ENCODE measurements around the gene MGME1.

Gene MGME1, protein sequence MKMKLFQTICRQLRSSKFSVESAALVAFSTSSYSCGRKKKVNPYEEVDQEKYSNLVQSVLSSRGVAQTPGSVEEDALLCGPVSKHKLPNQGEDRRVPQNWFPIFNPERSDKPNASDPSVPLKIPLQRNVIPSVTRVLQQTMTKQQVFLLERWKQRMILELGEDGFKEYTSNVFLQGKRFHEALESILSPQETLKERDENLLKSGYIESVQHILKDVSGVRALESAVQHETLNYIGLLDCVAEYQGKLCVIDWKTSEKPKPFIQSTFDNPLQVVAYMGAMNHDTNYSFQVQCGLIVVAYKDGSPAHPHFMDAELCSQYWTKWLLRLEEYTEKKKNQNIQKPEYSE

DNA sequence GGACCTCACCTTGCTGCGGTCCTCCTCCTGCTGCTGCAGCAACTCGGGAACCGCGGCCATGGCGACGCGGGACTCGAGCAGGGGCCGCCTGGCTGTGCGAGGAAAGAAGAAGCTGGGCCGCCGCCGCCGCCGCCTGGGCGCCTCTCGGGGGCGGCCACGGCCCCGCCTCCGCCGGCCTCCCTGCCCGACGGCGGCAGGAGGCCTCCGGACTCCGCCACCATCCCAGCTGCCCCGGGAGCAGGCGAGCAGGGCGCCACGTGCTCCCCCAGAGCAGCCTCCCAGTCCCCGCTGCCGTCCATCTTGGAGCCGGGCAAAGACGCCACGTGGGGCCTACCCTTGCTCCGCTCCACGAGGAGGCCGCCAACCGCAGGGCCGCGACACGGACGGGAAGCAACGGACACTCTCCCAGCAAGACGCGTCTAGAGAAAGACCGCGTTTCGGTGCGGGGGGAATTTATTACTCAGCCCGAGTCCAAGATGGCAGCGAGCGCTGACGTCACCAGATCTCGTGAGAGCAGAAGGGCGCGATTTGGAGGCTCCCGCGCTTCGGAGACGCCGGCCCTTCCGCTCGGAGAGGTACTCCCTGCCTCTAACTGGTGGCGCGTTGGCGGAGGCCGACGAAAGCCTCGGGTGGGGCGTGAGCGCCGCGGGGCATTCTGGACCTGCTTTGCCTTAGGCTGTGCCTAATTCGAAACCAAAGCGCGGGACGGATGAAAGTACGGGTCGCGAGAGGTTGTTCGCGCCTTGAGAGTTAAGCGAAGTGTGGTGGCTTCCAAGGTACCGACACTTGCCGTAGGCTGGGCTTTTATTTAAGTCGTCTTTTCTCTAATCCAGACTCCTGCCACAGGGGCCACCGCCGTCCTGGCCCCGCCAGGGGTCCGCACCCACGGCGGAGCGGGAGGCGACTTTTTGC lies at the start of gene MGME1, which contains the start of gene SNX5:
MGME1 (plus strand) TSS at position 653 of the 912 bp plus-strand sequence. CDS start 842 bp downstream, outside the sequence.
SNX5 (minus strand) TSS at position 429 of the 912 bp plus-strand sequence; CDS start at position 60, 369 bp downstream.
- DNase-seq (ENCODE audit: low spot score) = peak; percentile 96

DNA sequence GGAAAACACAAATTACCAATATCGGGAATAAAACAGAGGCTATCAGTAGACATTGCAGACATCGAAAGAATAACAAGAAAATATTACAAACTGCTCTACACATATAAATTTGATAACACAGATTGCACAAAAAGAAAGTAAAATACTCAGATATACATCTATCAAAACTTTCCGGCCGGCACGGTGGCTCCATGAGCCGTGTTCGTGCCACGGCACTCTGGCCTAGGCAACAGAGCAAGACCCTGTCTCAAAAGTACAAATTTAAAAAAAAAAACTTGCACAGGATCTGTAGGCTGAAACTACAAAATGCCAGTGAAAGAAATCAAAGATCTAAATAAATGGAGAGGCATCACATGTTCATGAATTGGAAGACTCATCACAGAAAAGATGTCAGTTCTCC lies 49.7 kb upstream of the MGME1 start:
- DNase-seq (ENCODE audit: low spot score) = no peak

DNA sequence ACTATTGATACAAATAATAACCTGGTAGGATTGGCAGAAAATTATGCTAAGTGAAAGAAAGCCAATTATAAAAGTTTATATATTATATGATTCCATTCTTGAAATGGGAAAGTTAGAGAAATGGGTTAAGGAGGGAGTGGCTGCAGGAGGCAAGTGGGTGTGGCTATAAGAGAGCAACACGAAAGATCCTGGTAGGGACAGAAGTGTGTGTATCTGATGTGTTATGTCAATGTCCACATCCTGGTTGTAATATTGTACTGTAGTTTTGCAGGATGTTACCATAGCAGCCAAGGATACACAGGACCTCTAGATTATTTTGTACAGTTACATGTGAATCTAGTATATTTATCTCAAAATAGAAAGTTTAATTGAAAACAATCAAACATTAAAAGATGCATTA lies 47.0 kb upstream of the MGME1 start:
- DNase-seq (ENCODE audit: low spot score) = no peak

DNA sequence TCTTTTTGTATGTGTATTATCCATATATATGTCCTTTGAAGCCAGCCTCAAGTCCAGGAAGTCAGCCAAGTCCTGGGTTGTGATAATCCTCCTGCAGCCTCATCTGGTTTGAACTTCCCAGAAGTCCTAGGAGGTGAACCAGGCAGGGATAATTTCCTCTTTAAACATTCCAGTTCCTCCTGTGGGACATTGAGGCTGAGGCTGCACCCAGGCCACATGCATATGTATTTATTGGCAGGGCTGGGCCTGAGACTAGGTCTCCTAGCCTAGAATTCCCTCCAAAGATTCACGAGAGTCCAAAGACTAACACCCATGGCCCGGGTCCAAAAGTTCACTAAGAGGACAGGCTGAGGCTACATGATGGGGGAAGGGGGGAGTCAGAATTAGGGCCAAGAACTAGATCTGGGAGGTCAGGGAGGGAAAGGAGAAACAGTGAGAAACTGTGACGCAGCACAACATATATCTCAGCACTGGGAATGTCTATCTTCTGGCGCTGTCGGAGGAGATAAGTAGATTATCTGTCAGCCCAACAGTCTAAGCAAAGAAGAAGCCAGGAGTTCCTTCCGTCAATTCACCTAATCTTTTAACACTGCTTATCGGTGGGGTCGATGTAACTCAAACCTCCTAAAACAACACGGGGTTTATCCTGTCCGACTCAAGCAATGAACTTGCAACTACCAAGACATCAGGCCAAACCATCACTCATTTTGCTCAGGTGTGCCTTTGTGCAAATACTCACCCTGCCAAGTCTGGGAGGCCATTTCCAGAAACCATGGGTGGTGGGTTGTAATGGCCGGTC lies 43.5 kb upstream of the MGME1 start:
- no peak for DNase-seq (ENCODE audit: low spot score)

DNA sequence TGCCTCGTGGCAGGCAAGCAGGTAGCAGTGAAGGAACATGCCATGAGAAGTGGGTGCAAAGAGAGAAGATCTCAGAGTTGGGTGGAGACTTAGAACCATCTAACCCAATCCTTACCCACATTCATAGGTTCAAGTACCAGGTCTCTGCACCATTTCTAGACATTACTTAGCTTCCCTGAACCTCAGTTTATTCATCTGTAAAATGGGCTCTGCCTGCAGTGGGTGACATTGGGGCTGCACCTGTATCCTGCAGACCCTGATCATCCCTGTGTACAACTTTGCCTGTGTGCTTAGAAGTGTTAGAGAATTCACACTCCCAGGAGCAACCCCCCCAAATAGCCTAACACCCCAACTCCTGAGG lies 42.9 kb upstream of the MGME1 start:
- no peak for DNase-seq (ENCODE audit: low spot score)

DNA sequence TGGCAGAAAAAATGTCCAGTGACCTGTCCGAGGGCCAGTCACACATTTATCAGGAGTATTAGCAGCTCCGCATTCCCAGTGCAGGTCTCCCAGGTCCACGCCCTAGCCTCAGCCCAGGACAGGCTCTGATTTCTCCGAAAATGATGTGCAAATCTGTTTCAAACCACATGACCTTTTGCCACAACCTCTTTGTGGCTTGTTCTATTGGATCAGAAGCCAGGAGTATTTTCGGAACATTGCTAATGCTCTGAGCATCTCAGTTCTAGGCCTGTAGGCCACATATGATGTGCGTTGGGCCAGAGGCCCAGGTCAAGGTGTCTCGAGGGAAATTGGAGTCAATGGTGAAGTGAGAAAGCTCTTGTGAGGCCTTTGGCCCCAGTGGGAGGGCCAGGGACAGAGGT lies 40.6 kb upstream of the MGME1 start:
- no peak for DNase-seq (ENCODE audit: low spot score)

DNA sequence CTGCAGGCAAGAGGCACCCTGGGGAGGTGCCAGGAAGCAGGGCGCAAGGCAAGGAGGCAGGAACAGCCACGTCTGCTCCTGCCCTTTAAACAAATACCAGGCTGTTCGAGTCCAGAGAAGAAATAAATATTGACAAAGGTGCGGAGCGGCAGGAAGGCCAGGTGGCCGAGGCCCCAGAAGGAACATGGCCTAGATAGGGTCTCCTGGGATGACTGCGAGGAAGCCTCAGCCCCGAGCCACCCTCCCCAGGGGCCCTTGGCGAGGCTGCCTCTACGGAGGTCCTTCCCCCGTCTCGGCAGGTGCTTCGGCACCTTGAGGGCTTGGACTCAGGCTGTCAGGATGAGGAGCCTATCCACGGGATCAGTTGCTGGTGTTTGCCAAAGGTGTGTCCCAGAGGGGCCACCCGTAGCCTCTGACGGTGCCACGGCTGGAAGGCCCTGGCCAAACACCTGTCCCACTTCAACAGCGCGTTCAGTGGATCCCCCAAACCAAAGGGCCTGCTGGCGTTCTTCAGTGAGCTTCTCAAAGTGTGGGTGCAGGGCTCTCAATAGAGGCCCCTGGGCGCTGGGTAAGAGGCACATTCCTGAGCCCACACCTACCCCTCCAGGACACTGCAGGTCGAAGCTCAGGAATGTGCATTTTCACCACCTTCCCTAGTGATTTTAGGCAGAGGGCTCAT lies 40.0 kb upstream of the MGME1 start:
- DNase-seq (ENCODE audit: low spot score) = peak; percentile 56

DNA sequence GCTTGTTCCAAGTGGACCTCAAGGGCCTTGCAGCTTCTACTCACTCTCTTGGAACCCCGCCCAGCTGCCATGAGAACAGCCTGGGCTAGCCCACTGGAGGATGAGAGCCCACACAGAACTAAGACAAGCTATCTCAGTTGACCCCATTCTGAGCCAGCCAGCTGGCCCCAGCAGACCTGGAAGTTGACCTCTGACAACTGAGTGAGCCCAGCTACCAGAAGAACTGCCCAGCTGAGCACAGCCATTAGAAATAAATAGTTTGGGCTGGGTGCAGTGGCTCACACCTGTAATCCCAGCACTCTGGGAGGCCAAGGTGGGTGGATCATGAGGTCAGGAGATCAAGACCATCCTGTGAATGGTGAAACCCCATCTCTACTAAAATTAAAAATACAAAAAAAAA lies 37.3 kb upstream of the MGME1 start:
- DNase-seq (ENCODE audit: low spot score) = no peak

DNA sequence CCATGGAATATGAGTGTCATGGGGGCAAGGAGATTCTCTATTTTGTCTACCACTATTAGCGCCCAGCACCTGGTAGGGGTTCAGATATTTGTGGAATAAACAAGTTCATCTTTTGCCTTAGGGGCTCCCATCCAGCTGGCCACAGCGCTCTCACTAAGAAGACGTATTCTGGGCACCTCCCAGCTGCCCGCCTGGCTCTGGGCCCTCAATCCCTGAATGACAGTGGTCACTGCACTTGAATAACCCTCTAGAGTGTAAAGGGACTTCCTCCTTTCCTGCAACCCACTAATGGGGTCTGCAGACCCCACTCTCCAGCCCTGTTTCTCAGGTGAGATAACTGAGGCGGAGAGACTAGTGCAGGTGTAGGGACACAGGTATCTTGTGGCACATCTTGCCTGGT lies 36.4 kb upstream of the MGME1 start:
- no peak for DNase-seq (ENCODE audit: low spot score)

DNA sequence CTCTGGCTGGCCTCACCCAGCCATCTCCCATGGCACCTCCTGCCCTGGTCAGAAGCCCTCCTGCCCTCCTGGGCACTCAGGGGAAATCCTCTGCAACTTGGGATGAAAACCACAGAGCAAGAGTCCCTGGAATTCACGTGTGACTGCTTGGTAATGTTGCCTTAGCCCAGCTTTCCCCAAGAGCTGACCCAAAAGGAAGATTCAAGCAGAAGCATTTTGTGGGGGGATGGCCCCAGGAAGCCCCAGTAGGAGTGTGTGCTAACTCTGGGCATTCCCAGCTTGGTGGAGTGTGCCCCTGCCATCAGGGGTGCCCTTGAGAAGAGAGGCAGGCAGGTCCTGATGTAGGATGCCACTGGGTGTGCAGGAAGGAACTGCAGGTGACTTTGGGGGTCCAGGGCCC lies 35.7 kb upstream of the MGME1 start:
- DNase-seq (ENCODE audit: low spot score) = no peak

DNA sequence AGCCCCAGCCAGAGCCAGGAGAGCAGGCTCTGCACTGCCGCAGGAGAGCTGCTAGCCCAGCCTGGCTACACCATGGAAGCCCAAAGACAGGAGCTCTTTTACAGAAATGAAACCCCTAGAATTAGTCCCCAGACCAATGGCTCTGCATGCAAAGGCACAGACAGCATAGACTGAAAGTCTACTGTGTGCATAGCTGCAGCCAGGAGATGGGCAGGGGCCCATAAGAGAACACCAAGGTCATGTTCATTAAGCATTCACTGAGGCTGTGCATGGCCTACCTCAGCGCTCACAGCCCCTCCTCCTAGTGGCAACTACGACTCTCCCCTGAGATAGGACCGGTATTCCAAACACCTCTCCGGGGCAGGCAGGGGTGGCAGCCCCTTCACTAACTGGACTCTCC lies 35.1 kb upstream of the MGME1 start:
- DNase-seq (ENCODE audit: low spot score) = no peak

DNA sequence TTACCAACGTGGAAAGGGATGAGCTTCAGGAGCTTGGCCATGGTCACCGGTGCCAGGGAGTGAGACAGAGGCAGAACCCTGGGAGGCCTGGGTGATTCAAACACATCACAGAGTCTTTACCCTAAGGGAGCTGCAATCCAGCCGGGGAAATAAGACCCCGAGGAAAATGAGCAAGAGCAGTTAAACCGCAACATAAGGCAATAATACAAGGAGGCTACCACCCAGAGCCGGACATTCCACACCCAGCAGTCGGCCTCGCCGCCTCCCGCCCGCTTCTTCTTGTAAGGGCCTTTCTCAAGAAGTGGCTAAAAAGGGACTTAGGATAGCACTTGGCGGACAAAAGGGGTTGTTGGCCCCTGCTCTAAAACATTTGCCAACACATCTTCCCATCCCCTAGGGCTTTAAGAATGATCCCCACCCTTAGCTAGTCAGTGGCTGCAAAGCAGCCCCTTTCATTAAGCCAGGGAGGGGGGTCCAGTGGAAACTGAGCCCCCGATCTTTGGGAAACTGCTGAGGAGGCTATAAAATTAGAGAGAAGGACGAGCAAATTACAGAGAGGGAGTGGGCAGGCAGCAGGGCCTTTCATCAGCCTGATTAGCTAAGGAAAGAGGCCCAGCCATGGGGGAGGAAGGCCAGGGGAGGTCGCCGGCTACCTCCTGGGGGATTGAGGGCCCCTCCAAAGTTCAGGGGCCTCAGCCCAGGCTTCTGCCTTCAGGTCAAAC lies 34.5 kb upstream of the MGME1 start:
- DNase-seq (ENCODE audit: low spot score) = no peak

DNA sequence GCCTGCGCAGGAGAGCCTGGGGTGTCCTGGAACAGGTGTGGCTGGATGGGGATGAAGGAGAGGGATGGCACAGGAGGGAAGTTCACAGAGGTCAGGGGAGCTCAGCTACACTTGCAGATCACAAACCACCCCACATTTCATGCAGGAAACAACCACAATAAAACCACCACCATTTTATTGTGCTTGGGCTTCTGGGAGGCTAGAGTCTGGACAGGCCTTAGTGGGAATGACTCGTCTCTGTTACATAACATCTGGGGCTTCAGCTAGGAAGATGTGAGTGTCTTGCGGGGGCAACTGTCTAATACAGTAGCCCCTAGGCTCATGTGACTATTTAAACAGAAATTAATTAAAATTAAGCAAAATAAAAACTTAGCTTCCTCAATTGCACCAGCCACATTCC lies 33.6 kb upstream of the MGME1 start:
- DNase-seq (ENCODE audit: low spot score) = no peak

DNA sequence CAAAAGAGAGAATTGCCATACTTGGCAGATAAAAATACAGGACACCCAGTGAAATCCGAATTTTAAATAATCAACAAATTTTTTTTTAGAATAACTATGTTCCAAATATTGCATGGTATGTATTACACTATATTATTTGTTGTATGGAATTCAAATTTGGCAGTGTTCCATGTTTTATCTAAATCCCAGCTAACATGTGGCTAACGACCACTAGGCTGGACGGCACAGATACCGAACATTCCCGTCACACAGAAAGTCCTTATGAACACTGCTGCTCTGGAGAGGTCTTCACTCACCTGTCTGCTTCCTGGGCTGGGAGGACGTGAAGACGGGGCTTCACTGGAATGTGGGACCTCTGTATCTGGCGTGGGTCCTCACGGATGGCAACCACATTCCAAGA lies 33.1 kb upstream of the MGME1 start:
- DNase-seq (ENCODE audit: low spot score) = no peak

DNA sequence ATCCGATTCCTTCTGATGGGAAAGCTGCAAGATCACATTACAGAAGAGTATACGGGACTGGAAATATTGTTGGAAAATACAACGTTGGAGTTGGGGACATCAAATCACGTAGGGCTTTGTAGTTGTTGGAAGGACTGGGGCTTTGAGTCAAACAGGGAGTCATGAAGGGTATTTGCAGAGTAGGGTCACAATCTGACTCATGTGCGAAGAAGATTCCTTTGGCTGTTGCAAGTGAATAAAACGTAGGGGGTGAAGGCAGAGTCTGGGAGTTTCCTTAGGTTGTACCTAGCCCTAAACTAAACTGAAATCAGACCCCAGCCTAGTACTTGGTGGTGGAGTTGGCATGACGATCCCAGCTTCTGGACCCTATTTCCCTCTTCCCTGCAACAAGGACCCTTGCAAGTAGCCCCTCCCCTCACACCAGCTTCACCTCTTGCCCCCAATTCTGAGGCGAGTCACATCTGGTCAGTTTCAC lies 32.5 kb upstream of the MGME1 start:
- DNase-seq (ENCODE audit: low spot score) = no peak

DNA sequence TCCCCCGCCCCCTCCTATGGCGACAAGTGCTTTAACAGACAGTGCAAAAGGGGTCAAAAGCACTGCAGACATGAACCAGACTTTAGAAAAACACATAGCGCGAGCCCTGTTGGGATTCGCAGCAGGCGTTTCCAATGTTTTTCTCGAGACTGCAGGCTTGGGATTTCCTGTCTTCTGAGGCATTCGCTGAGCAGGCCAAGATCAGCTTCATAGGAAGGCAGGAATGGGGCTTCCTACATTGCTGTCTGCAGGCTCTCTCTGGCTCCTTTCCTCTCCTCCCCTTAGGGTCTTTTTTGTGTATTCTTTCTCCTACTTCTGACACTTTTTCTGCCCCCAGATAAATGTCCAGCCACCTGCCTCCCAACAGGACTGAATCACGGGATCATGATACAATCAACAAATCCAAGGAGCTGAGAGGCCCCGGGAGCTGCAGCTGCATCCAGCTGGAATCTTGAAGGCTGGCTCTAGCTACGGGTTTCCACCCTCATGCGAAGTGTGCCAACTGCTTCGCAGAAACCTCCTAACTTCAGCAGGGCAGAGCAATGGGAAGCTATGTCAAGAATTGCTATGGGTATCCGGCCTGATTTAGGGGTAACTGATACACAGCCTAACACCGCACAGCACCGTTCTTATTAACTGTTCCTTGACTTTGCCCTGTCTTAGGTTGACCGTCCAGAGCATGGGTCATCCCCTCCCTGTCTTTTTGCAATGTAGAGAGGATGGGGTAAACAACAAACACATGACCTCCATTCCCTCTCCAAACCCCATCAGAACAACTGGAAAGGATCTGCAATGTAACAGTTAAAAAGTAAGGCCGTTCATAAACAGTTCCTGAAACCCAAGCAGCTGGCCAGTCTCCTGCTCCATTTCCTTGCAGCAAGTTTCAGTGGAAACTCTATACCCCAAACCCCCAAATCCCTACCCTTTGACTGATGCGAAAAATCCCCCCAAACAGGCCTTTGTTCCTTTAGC lies 31.8 kb upstream of the MGME1 start:
- DNase-seq (ENCODE audit: low spot score) = no peak

DNA sequence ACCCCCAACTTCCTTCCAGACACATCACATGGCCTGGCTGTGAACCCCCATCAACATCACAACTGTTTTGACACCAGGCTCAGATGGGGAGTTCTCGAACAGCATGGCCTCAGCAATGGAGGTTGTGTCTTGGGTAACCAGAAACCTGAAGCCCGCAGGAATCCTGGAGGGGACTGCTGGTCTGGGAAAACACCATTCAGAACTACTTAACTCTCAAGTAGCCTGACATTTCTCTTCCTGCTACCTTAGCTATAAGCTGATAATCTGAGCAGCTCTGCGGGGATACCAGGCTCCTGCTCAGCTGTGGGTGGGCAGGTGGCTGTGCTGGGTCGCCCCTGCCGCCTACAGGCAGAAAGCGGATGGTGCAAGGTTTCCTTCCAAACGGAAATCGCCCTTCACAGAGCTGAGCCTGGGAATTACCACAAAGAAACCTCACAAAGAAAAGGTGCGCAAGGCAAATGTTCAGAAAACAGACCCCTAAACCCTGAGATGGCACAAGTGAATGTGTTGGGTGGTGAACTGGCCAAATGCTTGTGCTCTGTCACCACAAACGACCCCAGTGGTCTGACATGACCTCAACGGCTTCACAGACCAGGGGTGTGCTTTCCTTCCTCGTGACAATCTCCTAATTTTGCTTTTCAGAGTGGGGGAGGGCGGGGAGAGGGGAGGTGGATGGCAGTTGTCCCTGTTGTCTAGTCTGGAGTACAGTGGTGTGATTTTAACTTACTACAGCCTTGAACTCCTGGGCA lies 29.8 kb upstream of the MGME1 start:
- peak; percentile 78 for DNase-seq (ENCODE audit: low spot score)

DNA sequence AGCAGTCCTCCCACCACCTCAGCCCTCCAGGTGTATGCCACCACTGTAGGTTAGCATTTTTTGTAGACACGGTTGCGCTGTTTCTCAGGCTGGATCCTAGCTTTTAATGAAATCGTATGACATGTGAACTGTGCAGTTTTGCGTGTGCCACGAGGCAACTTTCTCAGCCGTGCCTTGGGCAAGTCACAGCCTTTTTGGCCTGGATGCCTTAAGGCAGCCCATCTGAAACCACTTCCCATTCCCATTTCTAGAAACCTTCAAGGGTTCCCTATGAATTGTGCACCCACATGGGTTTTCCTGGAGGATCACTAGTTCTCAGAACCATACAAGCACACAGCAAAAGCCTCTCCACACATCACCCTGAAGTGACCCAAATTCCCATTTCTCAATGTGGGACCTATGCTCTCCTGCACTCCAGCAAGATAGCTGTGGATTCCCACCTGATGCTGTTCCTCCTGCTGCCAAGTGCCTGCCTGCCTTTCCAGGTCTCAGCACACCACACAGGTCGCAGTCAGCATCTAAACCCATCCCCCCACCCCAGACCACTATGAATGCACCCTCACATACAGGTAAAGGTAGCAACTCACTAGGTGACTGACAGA lies 29.1 kb upstream of the MGME1 start:
- no peak for DNase-seq (ENCODE audit: low spot score)
